AG04449 (cell line): Measurements from ENCODE around the gene CEACAM6.
A peak's percentile ranks its signal among the peaks of the same experiment; 100 is the strongest.
"Not testable (repeated sequence)": the region's sequence is repeated elsewhere in the genome, so short reads cannot be mapped to it uniquely, and the experiment has no call there.

Experiments
- CTCF ChIA-PET: fragments of 350-600 bp; formaldehyde crosslinking; extraction: SDS; loops from one replicate; lab custom pipeline; 2021; ENCODE audit warnings: antibody characterized with exemption; lab: Yijun Ruan, JAX
- POLR2A ChIA-PET: fragments of 400-600, 350-600 bp; formaldehyde crosslinking; extraction: SDS; loops from one replicate; lab custom pipeline; 2020; ENCODE audit warnings: antibody characterized with exemption, inconsistent platforms; lab: Yijun Ruan, JAX
- DNase-seq: peaks from one replicate; pipeline ENCODE4 v3.0.0-alpha.2; 2010; ENCODE audit warnings: low read depth, low spot score
- H3K4me3 ChIP-seq: 2 replicates; pipeline ENCODE4 v1.5.1; 2011; ENCODE audit warnings: low read depth, mild to moderate bottlenecking, control low read depth, low read length
- CTCF ChIP-seq: IDR thresholded peaks from one replicate; pipeline ENCODE4 v1.5.1; 2011; ENCODE audit warnings: mild to moderate bottlenecking, moderate library complexity, low read length, control low read depth, inconsistent platforms; ENCODE audit not compliant: insufficient read depth; ENCODE audit errors: missing control alignments

Gene CEACAM6

GRCh38 chr19:41755328-41755913 lies at the start of gene CEACAM6:
Gene CEACAM6 (plus strand): TSS chr19:41755530. CDS start chr19:41755639, 109 bp downstream.
- ChIA-PET CTCF (interaction anchor here (1.0 to 4.9 kb wide), 7 partner anchors 15 to 115 kb away, joined by 3 to 41 read pairs (median 12); no protein-coding TSS in a partner anchor), POLR2A (no interaction called here)
- H3K4me3 ChIP-seq: no peak within 1 kb of the TSS
- DNase-seq: no peak
- TF ChIP-seq CTCF: no peak

- H3K4me3 ChIP-seq: no peak overlapping the region
- TF ChIP-seq CTCF: peak; percentile 40
- DNase-seq: no peak
- ChIA-PET CTCF (interaction anchor here (0.6 to 1.1 kb wide), 4 partner anchors 9 to 41 kb away, joined by 3 to 4 read pairs (median 4); no protein-coding TSS in a partner anchor), POLR2A (no interaction called here)
Observed at GRCh38 chr19:41706741-41707501, 48.4 kb upstream of the CEACAM6 start.

GRCh38 chr19:41707502-41707812 lies 47.9 kb upstream of the CEACAM6 start:
- no peak for DNase-seq

GRCh38 chr19:41707871-41708371 lies 47.4 kb upstream of the CEACAM6 start:
- no peak for DNase-seq
- POLR2A ChIA-PET: no interaction called here
- no peak overlapping the region for H3K4me3 ChIP-seq
- CTCF ChIA-PET: no interaction called here
- TF ChIP-seq CTCF: no peak

More at GRCh38 chr19:41707502-41707812, 47.9 kb upstream of the CEACAM6 start:
- no peak overlapping the region for H3K4me3 ChIP-seq
- POLR2A ChIA-PET: no interaction called here
- CTCF ChIA-PET: interaction anchor here (0.6 to 1.1 kb wide), 3 partner anchors 10 to 41 kb away, joined by 3 to 4 read pairs (median 3); no protein-coding TSS in a partner anchor
- no peak for TF ChIP-seq CTCF

- no peak for TF ChIP-seq CTCF
- CTCF ChIA-PET: interaction anchor here (0.8 kb wide), 1 partner anchor 11 kb away, joined by 3 read pairs; no protein-coding TSS in a partner anchor
- POLR2A ChIA-PET: no interaction called here
Observed at GRCh38 chr19:41708481-41708880, 46.8 kb upstream of the CEACAM6 start, which contains the start of gene CEACAM5. Gene CEACAM5 (plus strand): TSS chr19:41708626. CDS start chr19:41708732, 106 bp downstream.

GRCh38 chr19:41709516-41709915 lies 45.8 kb upstream of the CEACAM6 start:
- POLR2A ChIA-PET, H3K4me3 ChIP-seq, DNase-seq: not testable (repeated sequence)
- CTCF ChIA-PET: interaction anchor here (1.6 kb wide), 1 partner anchor 44 kb away, joined by 3 read pairs; no protein-coding TSS in a partner anchor

More at GRCh38 chr19:41708481-41708880, 46.8 kb upstream of the CEACAM6 start, which contains the start of gene CEACAM5:
- H3K4me3 ChIP-seq: no peak within 1 kb of the TSS
- no peak for DNase-seq
